ENCODE measurements around the gene BMAL1.

Gene BMAL1

DNA sequence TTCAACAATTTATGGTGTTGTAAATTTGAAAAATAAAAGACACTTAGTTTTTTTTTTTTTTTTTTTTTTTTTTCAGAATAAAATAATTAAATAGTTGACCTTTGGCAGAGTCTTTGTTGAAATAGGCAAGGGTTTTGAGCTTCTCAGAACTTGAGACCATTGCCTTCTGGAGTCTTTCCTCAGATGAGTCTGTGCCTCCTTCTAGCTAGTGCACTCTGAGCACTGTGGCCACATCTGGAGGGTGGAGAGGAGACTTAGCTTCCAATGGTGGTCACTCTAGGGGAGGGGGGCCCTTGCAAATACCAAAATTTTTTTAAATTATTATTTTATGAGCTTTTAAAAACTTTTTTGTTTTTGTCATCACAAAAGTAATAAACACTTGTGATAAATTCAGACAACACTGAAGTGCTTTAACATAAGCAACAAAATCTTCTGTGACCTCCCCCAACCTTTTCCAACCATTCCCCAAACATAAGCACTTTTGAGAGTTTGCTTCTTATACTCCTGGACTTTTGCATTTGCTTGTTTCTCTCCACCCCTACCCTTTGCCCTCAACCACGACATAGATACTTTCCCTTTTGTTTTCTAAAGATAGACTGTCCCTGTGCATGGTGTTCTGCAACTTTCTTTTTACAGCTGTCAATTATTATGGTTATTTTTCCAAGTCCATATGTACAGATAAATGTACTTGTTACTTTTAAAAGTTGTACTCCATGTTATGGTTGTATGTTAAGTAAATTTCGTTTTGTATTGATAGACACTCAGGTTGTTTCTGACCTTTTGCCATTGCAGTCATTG, 41.1 kb downstream of the BMAL1 start:
- no peak for DNase-seq

DNA sequence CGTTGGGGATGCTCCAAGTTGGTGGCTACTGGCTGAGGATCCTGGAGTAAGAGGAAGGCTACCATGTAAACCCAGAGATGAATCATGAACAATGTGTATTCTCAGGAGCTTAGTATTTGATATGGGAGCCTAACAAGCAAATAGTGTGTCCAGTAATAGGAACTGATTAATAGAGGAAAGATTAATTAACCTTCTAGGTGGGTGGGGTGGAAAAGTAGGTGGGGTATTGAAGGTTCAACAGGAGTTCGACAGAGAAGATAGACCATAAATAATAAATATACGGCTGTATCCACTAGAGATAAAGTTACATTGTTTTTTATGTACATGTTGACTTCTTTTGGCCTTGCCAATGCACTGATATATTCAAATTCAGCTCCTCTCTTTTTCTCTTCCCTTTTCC, 43.1 kb downstream of the BMAL1 start:
- DNase-seq: no peak

DNA sequence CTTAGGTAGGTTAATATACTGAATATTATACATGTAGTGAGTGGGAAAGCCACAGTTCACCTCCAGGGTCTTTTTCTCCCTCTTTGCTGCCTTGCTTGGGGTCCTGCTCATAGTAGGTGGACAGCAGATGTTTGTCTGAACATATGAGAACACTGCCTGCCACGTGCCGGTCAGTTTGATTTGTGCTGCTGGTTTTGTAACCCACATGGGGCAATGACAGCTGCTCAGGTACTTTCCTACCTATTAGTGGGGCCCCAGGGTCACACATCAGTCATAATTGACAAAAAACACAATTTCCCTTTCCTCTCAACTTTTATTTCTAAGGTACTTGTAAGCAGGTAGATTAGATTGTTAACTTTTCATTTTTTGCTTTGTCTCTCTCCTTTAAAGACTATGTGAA, 43.8 kb downstream of the BMAL1 start:
- no peak for DNase-seq

DNA sequence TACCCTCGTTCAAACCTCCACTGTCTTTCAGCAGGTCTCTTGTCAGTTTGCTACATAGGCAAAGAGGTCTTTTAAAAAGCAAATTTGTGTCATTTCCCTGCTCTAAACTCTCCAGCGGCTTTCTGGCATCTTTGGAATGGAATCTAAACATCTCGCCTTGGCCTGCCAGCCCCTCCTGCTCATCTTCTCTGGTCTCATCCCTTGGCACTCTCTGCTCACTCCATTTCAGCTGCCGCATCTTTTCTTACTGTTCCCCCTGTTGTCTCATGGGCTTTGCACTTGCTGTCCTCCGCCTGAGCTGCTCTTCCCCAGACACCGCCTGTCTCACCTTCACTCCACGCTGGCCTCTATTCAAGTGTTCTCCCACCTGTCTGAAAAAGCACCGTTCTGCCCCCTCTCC, 46.6 kb downstream of the BMAL1 start:
- DNase-seq: no peak

DNA sequence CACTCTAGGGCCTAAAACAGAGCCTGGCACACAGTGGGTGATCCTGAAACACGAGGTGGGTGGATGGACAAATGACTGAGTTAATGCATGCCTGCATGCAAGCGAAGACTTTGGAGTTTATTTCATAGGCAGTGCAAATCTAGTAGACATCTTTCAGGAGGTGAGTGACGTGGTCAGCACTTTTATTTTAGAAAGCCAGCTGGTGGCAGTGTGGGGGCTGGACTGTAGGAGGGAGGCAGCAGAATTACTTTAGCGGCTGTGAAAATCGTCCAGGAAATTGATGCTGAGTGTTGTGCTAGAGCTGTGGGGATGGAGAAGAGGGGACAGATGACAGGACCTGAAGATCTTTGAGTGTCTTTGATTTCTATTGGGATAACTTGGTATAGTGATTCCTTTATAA, 47.1 kb downstream of the BMAL1 start:
- DNase-seq: no peak

DNA sequence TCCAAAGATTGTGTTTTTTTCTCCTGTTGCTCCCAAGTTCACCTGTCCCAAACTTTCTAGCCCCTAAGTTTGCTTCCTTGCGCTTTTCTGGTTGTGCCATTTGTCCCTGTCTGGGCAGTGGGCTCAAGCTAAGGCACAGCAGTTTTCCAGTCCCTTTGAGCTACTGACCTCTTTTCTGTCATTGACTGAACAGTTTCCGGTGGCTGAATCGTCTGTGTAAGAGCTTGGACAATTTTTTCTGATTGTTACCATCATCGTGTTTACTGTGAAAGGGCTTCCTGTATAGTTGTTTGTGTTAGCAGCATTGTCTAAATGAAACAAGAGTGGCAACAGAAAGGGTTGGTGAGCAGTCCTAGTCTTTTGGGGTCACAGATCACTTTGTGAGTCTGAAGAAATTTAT, 49.8 kb downstream of the BMAL1 start:
- DNase-seq: no peak

DNA sequence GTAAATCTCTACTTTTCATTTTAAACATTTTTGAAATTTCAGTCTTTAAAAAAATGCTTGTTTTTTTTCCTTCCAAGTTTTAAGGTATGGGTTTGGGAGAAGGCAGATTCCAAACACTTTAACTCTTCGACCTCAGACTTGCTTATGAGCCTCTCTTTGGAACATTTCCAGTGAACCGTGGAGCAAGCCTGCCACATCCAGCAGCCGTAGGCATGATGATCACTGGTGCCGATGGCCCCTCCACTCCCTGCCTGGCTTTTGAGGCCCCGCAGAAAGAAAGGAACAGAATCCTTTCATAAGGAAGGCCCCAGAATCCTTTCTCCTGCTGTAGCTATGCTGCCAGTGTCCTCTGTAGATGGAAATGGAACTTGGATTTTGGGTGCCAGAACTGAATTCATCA, 50.7 kb downstream of the BMAL1 start:
- no peak for DNase-seq

DNA sequence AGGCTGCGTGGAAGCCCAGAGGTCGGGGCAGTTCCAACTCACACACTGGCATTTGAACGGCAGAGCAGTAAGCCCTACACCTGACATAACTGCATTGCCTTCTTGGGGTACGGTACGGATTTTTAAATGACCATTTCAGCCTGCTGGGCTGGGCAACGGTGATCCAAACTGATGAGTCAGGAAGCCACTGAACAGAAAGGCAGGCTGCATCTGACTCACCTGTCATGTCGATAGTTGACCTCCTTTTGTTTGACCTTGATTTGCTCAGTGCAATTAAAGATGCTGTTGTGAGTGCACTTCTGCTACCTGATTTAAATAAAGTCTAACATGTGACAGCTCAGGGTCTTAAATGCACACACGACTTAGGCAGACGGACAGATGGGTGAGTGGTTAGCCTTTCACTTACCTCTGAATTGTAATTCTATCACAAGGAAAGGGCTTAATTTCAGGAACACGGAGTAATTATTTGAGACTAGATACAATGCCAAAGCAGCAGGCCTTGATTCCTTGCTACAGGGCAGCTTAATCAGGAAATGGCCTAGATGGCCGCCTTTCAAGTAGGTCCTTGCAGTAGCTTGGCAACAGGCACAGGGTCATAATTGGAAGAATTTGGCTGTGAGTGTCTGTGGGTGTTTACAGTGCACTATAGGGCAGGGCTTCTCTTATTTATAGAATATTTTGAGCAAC, 52.2 kb downstream of the BMAL1 start:
- DNase-seq: no peak

DNA sequence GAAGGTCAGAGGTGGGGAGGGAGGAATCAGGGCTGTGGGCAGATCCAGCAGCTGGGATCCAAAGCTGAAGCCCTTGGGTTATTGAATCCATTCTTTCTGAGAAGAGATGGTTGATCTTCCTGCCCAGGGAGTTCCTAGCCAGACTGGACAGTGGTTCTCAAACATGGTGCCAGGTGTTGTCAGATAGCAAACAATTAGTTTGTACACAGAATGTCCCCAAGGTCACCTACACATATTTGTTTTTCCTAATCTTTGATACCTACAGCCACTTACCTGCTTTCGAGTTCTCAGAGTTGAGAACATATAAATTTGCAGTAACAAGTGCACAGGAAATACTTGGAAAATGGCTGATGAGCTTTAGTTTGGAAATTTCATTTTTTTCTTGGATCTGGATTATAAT, 54.5 kb downstream of the BMAL1 start:
- DNase-seq: no peak

DNA sequence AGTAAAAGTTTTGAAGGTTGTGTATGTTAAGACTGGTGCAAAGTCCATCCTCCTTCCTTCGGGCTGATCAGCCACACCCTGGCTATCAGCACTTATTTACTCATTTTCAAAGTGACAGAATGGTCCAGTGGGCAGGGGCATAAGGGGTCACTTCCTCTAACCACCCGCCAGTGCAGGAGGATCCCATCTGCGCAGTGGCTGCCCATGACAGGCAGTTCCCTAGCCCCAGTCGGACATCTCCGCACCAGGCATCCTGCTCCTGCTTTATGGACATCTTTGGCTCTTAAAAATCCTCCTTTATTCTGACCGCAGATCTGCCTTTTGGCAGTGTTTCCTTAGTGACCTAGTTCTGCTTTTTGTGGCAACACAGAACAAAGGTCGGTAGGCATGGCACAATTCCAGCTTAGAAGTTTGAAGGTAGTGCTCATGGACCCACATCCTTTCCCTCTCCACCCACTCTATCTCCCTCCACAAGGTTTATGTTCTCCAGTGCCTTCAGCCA, 55.9 kb downstream of the BMAL1 start:
- no peak for DNase-seq

DNA sequence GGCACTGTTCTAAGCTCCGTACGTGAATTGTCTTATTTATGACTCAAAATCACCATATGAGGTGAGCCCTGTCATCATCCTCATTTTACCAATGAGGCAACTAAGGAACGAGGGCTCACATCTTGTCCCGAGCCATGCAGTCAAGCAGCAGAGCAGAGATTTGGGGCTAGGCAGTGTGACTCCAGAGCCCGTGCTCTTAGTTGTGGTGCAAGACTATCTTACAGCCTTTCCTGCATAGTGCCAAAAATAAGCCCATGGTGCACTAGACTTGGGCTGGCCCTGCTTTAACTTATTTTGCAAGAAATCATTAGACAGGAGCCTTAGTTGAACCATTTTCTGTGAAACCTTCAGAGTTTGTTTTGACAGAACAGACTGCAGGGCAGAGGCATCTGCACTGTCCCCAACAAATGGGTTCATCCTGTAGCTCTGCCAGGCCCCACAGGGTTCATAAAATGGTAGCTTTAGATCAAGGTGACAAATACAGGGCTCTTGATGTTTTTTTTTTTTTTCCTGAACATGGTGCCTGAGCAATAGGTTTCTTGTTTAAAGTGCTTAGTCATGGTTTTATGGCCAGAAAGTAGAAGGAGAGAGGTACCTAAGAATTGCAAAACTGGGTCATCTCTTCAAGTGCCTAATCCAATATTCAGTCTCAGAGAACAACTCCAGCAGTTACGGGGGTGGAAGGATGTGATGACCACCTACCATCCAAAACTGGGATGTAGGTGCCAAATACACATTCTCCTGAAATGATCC, 56.6 kb downstream of the BMAL1 start:
- DNase-seq: no peak

DNA sequence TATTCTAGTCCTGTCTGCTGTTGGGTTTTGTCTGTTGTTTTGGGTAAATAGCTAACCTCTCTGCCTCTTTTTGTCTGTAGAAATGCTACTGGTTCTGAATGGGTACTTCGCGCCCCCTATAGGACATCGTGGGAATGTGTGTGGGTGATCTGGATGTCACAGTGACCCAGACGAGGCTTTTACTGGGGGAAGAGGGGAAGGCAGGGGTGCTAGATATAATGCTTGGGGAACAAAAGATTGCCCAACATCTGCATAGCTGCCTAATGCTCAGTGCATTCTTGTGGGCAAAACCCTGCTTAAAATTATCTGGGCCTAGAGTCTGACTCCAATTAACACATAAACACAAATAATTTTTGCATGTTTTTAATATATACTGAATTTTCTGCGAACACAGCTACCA, 57.7 kb downstream of the BMAL1 start:
- DNase-seq: peak; percentile 56 to 59

DNA sequence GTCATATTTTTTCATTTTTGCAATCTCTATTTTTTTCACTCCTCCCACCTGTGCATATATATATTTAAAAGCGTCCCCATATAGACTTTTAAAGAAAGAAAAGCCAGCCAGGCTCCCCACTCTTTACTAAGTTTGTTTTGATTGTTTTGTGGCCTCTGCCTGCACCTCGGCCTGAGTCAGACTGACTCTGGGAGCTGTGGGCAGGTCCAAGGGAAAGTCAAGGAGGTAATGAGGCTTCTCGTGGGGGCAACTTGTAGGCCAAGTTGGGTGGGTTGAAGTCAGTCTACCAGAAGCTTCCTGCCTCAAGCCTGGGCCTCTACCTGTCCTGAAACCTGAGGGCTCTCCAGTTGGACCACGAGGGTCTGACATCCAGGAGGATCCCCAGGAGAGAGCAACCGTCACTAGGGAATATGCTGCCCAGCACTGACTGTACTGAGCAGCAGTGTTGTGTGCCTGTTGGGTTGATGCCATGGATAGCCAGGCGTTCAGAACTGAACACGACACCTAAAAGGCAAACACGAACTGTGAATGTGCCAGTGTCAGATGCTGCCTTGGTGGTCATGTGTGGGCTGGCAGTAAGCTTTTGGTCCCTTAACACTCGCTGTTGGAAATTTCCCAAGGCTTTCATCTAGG, 58.8 kb downstream of the BMAL1 start:
- DNase-seq: no peak

DNA sequence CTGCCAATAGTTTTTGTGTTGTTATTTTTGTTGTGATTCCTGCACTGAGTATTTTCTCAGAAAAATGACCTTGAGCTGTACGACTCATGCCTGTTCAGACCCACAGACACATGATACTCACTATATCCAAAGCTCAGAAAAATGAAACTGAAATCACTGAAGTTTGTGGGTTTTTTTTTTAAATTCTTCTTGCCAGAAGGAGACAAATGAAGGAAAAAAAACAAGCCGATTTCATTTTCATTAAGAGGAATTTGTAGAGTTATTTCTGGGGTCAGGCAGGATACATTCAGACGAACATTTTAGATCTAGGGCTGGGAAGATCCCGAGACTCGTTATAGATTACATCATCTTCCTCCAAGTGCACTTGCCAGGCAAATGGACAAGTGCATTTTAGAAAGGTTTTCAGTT, 60.4 kb downstream of the BMAL1 start:
- DNase-seq: no peak

DNA sequence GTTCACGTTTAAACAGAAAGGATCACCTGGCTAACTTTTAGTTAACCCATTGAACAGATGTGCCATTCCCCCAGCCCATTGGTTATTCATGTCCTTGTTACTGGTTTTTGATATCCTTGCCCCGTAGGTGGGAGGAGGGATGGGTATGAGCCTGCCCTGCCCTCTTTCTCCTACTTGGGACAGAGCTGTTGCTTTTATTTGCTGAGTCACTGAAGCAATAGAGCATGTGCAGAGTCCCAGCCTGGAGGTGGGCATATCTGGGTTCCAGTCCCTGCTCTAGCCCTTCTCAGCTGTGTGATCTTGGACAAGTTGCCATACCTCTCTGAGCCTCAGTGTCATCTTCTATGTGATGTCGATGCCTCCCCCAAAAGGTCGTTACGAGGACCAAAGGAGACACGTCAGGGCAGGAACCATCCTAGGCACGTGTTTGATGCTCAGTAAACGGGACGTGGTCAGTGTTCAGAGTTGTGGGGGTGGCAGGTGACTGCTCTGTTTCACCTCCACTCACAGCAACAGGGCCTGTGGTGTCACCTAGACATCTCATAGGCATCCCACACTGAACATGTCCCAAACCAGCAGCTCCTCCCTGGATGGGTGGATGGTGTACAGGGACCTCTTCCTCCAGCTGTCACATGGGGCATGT, 61.0 kb downstream of the BMAL1 start:
- peak in 1 of 2 experiments; percentile 8 for DNase-seq

DNA sequence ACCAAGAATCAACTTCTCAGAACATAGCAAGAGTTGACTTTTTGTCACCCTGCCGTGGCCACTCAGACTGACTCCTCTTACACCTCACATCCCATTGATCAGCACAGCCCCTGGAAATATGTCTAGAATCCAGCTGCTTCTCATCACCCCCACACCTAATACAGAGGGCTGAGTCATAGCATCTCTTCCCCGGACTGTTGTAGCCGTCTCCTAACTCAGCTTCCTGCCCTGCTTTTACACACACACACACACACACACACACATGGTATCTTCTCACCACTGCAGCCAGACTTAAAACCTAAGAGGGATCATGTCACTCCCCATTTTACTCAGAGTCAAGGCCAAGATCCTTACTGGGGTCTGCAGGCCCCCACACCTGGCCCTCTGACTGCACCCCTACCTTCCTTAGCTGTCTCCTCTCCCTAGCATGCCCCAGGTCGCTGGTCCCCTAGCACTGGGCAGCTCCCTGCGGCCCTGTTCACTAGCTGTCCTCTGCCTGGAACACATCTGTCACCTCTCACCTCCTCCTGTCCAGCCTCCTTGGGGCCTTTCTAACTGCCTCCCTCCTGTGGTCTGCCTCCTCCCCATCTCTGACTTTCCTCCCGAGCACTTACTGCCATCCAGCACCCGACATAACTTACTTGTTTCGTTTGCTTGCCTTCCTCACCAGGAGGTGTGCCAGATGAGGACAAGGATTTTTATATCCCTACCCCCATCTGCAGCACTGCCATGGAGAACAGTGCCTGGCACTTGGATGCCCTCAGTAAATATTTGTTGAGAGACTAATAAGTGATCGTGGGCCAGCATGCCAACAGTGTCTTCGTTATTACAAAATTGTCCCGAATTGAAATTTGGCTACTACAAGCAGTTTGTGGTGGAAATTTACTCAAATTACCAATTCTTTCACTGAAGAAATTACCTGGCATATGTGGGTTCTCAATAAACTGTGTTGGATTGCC, 61.9 kb downstream of the BMAL1 start:
- peak in 1 of 2 experiments; percentile 15 for DNase-seq

DNA sequence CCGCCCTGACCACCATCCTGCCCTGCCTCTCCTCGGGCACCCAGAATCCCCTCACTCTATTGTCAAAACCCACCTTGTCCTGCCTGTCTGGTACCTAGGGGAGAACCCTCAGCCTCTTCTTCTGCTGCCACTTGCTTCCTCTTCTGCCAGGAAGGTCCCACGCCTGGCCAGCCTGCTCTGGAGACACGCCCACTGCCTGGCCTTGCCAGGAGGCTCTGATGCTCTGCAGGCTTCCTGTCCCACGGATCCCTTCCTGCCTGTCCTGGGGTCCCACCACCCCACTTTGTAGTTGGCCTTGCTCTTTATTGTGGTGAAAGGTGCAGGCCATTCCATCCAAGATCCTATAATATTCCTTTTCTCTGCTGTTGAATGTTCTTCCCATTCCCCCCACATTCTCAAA, 63.4 kb downstream of the BMAL1 start:
- no peak for DNase-seq

DNA sequence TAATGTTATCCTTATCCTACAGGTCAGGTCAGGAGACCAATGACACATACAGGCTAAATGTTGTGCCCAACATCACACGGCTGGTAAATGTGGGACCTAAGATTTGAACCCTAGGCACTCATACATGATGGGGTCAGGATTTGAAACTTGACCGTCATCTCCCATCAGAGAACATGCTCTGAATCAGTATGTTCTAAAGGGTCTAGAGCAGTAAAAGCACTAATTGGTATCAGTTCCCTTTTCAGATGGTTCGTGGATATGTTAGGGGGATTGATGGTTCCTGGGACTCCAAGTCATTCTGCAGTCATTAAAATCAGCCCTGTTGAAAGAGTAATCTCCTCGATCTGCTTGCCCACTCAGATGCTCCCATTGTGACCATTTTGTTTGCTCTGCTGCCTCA, 65.5 kb downstream of the BMAL1 start:
- DNase-seq: no peak

DNA sequence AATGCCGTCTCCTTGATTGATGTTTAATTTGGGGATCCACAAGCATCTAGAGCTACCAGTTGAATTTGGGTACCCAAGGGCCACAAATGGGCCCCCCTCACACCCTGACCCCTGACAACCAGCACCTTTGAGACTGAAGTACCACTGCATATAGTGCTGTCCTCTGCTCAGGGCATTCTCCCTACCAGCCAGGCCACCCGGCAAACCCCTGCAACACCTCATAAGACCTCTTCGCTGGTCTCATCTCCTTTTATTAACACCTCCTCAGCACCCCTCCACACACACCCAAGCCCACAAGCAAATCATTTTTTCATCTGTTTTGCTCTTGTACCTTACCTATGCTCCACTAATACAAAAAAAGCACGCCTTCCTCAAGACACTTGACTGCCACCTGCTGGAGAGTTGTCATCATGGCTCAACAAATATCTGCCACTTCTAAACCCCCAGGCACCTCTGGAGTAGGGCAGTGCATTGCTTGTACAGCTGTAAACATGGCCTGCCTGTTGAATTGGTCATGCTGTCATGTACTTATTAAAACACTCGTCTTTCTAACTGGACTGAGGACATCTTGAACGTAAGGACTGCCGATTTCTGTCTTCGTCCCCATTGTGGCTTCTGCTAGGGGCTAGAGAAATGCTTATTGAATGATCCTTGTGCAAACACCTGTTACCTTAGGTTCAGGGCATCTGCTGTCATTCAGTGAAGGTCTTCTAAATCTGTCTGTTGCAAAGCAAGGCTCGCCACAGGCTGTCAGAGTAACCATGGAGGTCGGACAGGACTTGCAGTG, 66.5 kb downstream of the BMAL1 start:
- peak; percentile 54 to 60 for DNase-seq

DNA sequence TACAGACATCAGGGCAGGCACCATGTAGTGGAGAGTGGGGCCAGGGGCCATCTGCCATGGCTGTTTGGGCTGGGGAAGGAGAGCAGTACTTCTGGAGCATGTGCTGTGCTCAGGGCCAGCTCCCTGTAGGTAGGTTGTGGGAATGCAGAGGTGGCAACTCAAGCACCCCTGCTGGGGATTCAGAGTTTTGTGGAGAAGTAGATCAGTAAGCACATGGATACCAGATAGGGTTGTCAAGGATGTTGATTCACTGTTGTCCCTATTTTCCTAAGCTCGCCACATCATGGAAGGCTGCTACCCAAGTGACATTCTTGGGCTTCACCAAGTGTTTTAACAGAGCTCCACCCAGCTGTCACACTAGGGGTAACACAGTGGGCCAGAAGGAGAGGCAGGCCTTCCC, 67.2 kb downstream of the BMAL1 start:
- no peak for DNase-seq

DNA sequence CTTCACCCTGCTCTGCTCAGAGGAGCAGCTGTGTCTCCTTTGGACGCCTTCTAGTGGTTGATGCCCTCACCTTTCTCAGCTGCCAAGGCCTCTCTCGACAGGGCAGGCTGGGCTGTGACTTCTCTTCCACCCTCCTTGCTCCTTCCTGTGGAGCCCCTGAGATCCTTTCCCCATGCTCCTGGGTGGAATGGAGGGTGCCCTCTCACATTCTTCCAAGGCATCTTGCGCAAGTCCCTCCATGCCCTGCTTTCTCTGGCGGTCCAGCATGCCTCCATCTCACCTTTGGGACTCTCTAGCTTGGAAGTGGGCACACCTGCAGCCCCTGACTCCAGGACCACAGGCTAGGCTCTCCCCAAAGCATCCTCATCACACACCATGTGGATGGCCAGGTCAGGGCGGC, 68.9 kb downstream of the BMAL1 start:
- DNase-seq: no peak
